PFSK-1 (cell line): ENCODE measurements around the gene DLL3.

Experiments used
- POLR2AphosphoS5 ChIP-seq: IDR thresholded peaks from 2 replicates; pipeline ENCODE4 v1.6.1; 2012; ENCODE audit warnings: low read depth, mild to moderate bottlenecking, control low read depth, low read length, moderate library complexity
- REST ChIP-seq, 2 experiments: IDR thresholded peaks; 2 replicates each; pipeline versions ENCODE4 v1.6.1 to v1.8.0; 2011 to 2012; ENCODE audit warnings: low read depth in 2 of 2, low read length in 2 of 2, control low read depth in 1 of 2, inconsistent platforms in 1 of 2, mild to moderate bottlenecking in 1 of 2, moderate library complexity in 1 of 2; ENCODE audit not compliant: insufficient read depth in 1 of 2
- SIN3A ChIP-seq: IDR thresholded peaks from 2 replicates; pipeline ENCODE4 v1.6.1; 2012; ENCODE audit warnings: mild to moderate bottlenecking, low read length, moderate library complexity, borderline replicate concordance; ENCODE audit not compliant: insufficient read depth
- TAF1 ChIP-seq: IDR thresholded peaks from 2 replicates; pipeline ENCODE4 v1.6.1; 2012; ENCODE audit warnings: low read length, control low read depth, borderline replicate concordance; ENCODE audit not compliant: insufficient read depth

- no peak for TF ChIP-seq POLR2AphosphoS5
- TF ChIP-seq REST (IDR thresholded peaks at IDR 0.05; ENCODE audit: insufficient read depth in 1 of 2, low read depth in 2 of 2, low read length in 2 of 2): no peak
- no peak for TF ChIP-seq SIN3A
- no peak for TF ChIP-seq TAF1
Observed at GRCh38 chr19:39550197-39550596, 51.5 kb downstream of the DLL3 start.
